Lung (tissue), 12 donors: Measurements from ENCODE around the gene SH3PXD2A. TPM values are rescaled to one million over a fixed set of nuclear protein-coding genes. Genes with fewer than 3 reads are reported as not detected.

Experiments used
- ATAC-seq: fragments of 200-7000 bp; cut with Tn5 transposase; one replicate; pipeline ENCODE4 v1.9.1; 2020; ENCODE audit warnings: moderate number of reproducible peaks; ENCODE audit not compliant: insufficient read depth, low FRiP score
- DNase-seq, 3 donors: peaks; one replicate each; pipeline ENCODE4 v3.0.0-alpha.2; 2013 to 2017
- H3K27ac ChIP-seq, 2 donors: one replicate each; pipeline ENCODE4 v1.5.1; 2013; ENCODE audit warnings: mild to moderate bottlenecking in 2 of 2, moderate library complexity in 2 of 2, control low read depth in 1 of 2, inconsistent platforms in 1 of 2, low read depth in 1 of 2, low read length in 1 of 2
- H3K27me3 ChIP-seq, 3 donors: one replicate each; pipeline ENCODE4 v1.5.1; 2013; ENCODE audit warnings: low read length in 2 of 3; ENCODE audit not compliant: control insufficient read depth in 3 of 3, insufficient read depth in 3 of 3
- H3K36me3 ChIP-seq, 4 donors: one replicate each; pipeline ENCODE4 v1.5.1; 2013; ENCODE audit warnings: low read length in 4 of 4, mild to moderate bottlenecking in 1 of 4, moderate library complexity in 1 of 4; ENCODE audit not compliant: control insufficient read depth in 4 of 4, insufficient read depth in 4 of 4
- H3K4me1 ChIP-seq, 5 donors: one replicate each; pipeline ENCODE4 v1.5.1; 2013; ENCODE audit warnings: low read length in 5 of 5, mild to moderate bottlenecking in 2 of 5, moderate library complexity in 1 of 5; ENCODE audit not compliant: control insufficient read depth in 5 of 5, insufficient read depth in 5 of 5
- H3K4me3 ChIP-seq: one replicate; pipeline ENCODE4 v1.5.1; 2013; ENCODE audit warnings: mild to moderate bottlenecking, control low read depth, moderate library complexity
- H3K9ac ChIP-seq, 2 donors: one replicate each; pipeline ENCODE4 v1.5.1; 2013; ENCODE audit warnings: low read length in 2 of 2, control low read depth in 1 of 2; ENCODE audit not compliant: insufficient read depth in 1 of 2
- H3K9me3 ChIP-seq, 4 donors: one replicate each; pipeline ENCODE4 v1.5.1; 2013; ENCODE audit warnings: low read length in 3 of 4, mild to moderate bottlenecking in 1 of 4, moderate library complexity in 1 of 4; ENCODE audit not compliant: control insufficient read depth in 4 of 4, insufficient read depth in 3 of 4
- CTCF ChIP-seq: IDR thresholded peaks from 2 replicates; pipeline ENCODE4 v1.5.1; 2012; ENCODE audit warnings: mild to moderate bottlenecking; ENCODE audit errors: control extremely low read depth, extremely low read depth
- WGBS, 2 donors: extraction: QIAGEN DNeasy Blood & Tissue Kit; methylation state at CpG; one replicate each; pipeline ENCODE4 v1.1.7; 2013; 5-methylcytosine and 5-hydroxymethylcytosine counted together
- polyA plus RNA-seq, 2 donors: library from polyadenylated mRNA; stranded (reverse); fragments of 200-250 nt; gene quantifications; one replicate each; pipeline ENCODE4 v1.2.1, GENCODE V29; 2013
- total RNA-seq, 2 donors: library from RNA; depleted of rRNA in 1 of 2; stranded (reverse); fragments of >200 nt in 1 of 2; gene quantifications; one replicate each; pipeline ENCODE4 v1.2.1, GENCODE V29; 2014 to 2021
- donor health status: control.
- donor health status: control.
- donor health status: Bipolar disorder and iron deficiency.
- donor health status: healthy.
- donor health status: DM: yes; HTN: yes; CAD: no.

The SH3PXD2A gene
- total and polyA plus RNA-seq, 4 donors: 9.9 to 53.2 (median 29.2) TPM

GRCh38 chr10:103853428-103854264, 1.7 kb downstream of the SH3PXD2A start:
- Histone ChIP-seq H3K27me3 (no peaks in the 10 kb centered on the region), H3K4me1 (peaks cover 20 to 61% (median 45%) of the 10 kb centered on the region in 5 donors), H3K27ac (peak overlapping the region; percentile 57 to 85), H3K9me3 (no peaks in the 10 kb centered on the region), H3K9ac (peak overlapping the region in 1 of 2 donors; percentile 50), H3K4me3 (no peak overlapping the region), H3K36me3 (peaks cover 0 to 2% (median 0%) of the 10 kb centered on the region in 4 donors)
- peak in 1 of 3 donors; percentile 26 for DNase-seq
- 37 to 58% methylated on average over 9 of the region's 9 CpGs for whole genome bisulfite sequencing, 2 donors
- no peak for ATAC-seq
- TF ChIP-seq CTCF: no peak

- Histone ChIP-seq H3K36me3 (peaks cover 0 to 2% (median 0%) of the 10 kb centered on the region in 4 donors), H3K27me3 (no peaks in the 10 kb centered on the region), H3K27ac (peak overlapping the region in 1 of 2 donors; percentile 50), H3K9me3 (no peaks in the 10 kb centered on the region), H3K4me1 (peaks cover 20 to 61% (median 45%) of the 10 kb centered on the region in 5 donors), H3K9ac (peak overlapping the region in 1 of 2 donors; percentile 50), H3K4me3 (no peak overlapping the region)
- WGBS, 2 donors: 14 to 43% methylated on average over 7 of the region's 7 CpGs
- DNase-seq (peak; percentile 57 to 86 (median 79)), ATAC-seq (no peak)
- no peak for TF ChIP-seq CTCF
Measured at GRCh38 chr10:103852856-103853255, 2.5 kb downstream of the SH3PXD2A start.

GRCh38 chr10:103852189-103852711, 3.1 kb downstream of the SH3PXD2A start:
- Histone ChIP-seq H3K4me3 (no peak overlapping the region), H3K9ac (no peak overlapping the region), H3K9me3 (no peaks in the 10 kb centered on the region), H3K4me1 (peaks cover 20 to 61% (median 45%) of the 10 kb centered on the region in 5 donors), H3K27ac (peak overlapping the region; percentile 10 to 50), H3K27me3 (no peaks in the 10 kb centered on the region), H3K36me3 (peaks cover 0 to 2% (median 0%) of the 10 kb centered on the region in 4 donors)
- DNase-seq (peak in 1 of 3 donors; percentile 19), ATAC-seq (no peak)
- WGBS, 2 donors: 49 to 64% methylated on average over 11 of the region's 11 CpGs
- no peak for TF ChIP-seq CTCF
